Measurements from ENCODE around the gene COTL1. TPM values are rescaled to one million over a fixed set of nuclear protein-coding genes. Genes with fewer than 3 reads are reported as not detected.

COTL1 gene
- total and polyA plus RNA-seq, 2 of the 13 experiments (the other 11 are each of a cell fraction or from before 2014, with no cell fraction given): 8.7 to 16.9 TPM

GRCh38 chr16:84617791-84618580 lies at the start of gene COTL1 (continued):
- TF ChIP-seq ZNF687 (CRISPR knock-in tag; IDR thresholded peaks at IDR 0.05): peak; percentile 65
- TF ChIP-seq ZNF414 (CRISPR knock-in tag; IDR thresholded peaks at IDR 0.05): peak; percentile 41; the same call in 1 of the 2 replicates
- no peak for TF ChIP-seq ZHX2 (IDR thresholded peaks at IDR 0.05; ENCODE audit: low read depth)
- TF ChIP-seq ZHX2 (CRISPR knock-in tag; IDR thresholded peaks at IDR 0.05; ENCODE audit: borderline replicate concordance): peak; percentile 84; the same call in 1 of the 2 replicates
- TF ChIP-seq NKX3-1 (CRISPR knock-in tag; IDR thresholded peaks at IDR 0.05): no peak
- peak; percentile 58; the same call in 1 of the 2 replicates for TF ChIP-seq SAP130 (CRISPR knock-in tag; IDR thresholded peaks at IDR 0.05; ENCODE audit: low read depth)
- peak; percentile 69 for TF ChIP-seq HOXA3 (CRISPR knock-in tag; IDR thresholded peaks at IDR 0.05)
- 0 out of 2 replicates have a peak, but pooled peaks have one; percentile 6 for TF ChIP-seq HDAC1 (CRISPR knock-in tag; IDR thresholded peaks at IDR 0.05)
- peak; percentile 7; the same call in 1 of the 2 replicates for TF ChIP-seq NCOA2 (CRISPR knock-in tag; IDR thresholded peaks at IDR 0.05)
- 0 out of 2 replicates have a peak, but pooled peaks have one; percentile 66 for TF ChIP-seq KLF12 (CRISPR knock-in tag; IDR thresholded peaks at IDR 0.05; ENCODE audit: borderline replicate concordance)
- no peak for TF ChIP-seq JUNB (CRISPR knock-in tag; IDR thresholded peaks at IDR 0.05; ENCODE audit: borderline replicate concordance)
- 0 out of 2 replicates have a peak, but pooled peaks have one; percentile 26 for TF ChIP-seq GATAD1 (CRISPR knock-in tag; IDR thresholded peaks at IDR 0.05)
- TF ChIP-seq THAP7 (CRISPR knock-in tag; IDR thresholded peaks at IDR 0.05): 0 out of 2 replicates have a peak, but pooled peaks have one; percentile 53
- TF ChIP-seq PITX1 (CRISPR knock-in tag; IDR thresholded peaks at IDR 0.05): no peak
- TF ChIP-seq CREM (IDR thresholded peaks at IDR 0.05): no peak
- no peak for TF ChIP-seq CREM (CRISPR knock-in tag; IDR thresholded peaks at IDR 0.05)
- no peak for TF ChIP-seq ZKSCAN8 (CRISPR knock-in tag; IDR thresholded peaks at IDR 0.05; ENCODE audit: borderline replicate concordance)
